Right lobe of liver (tissue), 4 donors: ENCODE measurements around the gene PVALEF.

Source experiments
- CTCF ChIP-seq, 4 donors: fragments of 200-600 bp in 3 of 4; fragments of 450-650 bp in 1 of 4; IDR thresholded peaks; one replicate each; pipeline versions ENCODE4 v1.5.1 to v1.8.0; 2016 to 2022; ENCODE audit warnings: antibody characterized with exemption in 4 of 4, mild to moderate bottlenecking in 2 of 4
- POLR2A ChIP-seq: fragments of 450-650 bp; IDR thresholded peaks from one replicate; pipeline ENCODE4 v1.6.1; 2017; ENCODE audit warnings: antibody characterized with exemption, mild to moderate bottlenecking
- donor health status: DM: no; HTN: no; CAD: no.
- donor health status: DM: no; HTN: no; CAD: no.
- donor health status: DM: no; HTN: yes; CAD: no.

- TF ChIP-seq CTCF (IDR thresholded peaks at IDR 0.05) (no peak), POLR2A (no peak)
Observed at GRCh38 chr17:81204578-81204977, 39.3 kb downstream of the PVALEF start.
